GM19438 (cell line): ENCODE results near the gene NGFR.
"Not testable (repeated sequence)": the region's sequence is repeated elsewhere in the genome, so short reads cannot be mapped to it uniquely, and the experiment has no call there.

Source experiments
- ATAC-seq: cut with Tn5 transposase; IDR thresholded peaks from one replicate; pipeline ENCODE4 v1.9.1; 2021; ENCODE audit warnings: low read depth; ENCODE audit not compliant: unreplicated experiment

NGFR gene

DNA sequence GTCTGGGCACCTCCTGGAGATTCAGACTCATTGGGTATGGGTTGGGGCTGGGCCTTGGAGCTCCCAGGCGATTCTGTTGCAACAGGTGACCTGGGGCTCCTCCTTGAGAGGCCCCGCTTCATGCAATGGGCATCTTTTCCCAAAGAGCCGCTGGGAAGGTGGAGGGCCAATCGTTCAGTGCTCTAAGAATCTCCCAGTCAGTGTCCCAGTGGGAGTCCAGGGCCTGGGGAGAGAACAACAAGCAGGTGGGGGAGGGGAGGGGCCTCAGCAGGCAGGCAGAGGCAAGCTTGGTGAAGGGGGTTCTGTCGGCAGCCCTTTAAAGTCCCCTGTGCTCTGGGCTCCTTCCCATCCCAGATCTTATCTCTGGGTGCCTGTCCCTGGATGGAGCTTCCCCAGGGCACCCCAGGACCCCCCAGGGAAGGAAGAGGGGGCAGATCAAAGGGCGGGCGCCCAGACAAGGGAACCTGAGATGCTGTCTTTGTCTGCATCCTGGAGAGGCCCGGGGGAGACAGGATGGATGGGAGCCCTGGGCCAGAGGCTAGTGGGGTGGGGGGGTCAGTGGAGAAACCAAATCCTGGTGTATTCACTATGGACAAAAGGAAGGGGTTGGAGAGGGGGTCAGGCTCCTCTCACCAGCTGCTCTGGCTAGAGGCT is 50.0 kb downstream of the NGFR start:
- no peak for ATAC-seq

DNA sequence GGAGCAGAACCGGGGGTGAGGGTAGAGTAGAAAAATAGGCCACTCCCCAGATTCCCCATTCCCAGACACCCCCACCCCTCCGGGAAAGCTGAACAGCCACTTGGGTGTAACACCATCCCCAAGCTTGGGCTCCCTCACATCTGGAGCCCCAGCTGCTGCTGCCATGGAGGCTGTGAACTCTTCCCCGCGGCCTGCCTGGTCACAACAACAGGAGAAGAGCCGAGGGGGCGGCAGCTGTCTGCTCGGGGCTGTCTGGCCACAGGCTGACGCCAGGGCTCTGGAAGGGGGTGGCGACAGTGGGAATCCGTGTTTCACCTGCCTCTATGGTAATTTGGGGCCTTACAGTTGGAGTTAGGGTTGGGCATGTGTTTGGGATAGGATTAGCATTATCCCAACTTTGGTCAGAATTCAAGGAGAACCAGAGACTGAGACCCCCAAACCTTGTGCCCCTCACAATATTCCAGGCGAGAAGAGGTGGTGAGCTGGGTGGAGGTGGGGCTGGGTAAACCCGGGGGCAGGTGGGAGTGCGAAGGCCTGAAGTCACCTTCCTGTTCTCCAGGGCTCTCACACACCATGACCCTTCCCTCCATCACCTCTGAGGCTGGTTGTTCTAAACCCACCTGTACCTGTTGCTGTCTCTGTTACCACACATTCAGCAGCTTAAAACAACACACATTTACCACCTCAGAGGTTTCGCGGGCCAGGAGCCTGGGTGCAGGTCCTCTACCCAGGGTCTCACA is 50.9 kb downstream of the NGFR start:
- no peak for ATAC-seq

DNA sequence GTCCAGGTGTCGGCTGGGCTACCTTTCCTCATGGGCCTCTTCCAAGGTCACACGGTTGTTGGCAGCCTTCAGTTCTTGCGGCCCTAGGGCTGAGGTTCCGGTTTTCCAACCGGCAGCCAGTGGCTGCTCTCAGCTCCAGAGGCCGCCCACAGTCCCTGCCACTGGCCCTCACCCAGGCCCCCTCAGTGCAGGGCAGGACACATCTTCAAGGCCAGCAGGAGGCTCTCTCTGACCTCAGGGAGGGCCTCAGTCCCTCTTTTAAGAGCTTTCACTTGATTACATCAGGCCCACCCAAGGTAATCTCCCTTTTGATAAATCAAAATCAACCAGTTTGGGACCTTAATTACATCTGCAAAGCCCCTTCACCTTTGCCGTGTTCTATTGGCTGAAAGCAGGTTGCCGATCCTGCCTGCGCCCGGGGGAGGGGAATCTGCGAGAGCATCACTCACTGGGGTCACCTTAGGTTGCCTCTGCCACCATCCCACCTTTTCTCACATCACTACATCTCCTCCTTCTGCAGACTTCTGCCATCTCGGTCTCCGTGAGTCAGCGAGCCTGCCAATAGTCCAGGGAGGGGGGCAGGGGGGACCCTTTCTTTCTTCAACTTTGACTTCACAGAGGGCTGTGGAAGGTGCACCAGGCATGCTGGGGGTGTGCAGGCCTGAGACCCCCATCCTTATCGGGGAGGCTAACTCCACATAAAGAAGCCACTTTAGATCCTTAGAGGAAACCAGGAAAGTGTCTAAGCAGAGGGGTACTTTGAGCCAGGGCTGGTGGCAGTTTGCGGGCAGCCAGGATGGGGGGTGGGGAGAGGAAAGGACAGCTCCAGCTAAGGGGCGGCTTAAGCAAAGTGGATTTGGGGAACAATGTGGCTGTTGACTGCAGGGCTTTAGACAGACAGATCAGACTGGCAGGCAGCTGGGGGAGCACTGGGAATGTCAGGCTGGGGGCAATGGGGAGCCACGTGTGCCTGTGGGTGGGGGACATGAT is 51.7 kb downstream of the NGFR start:
- no peak for ATAC-seq

DNA sequence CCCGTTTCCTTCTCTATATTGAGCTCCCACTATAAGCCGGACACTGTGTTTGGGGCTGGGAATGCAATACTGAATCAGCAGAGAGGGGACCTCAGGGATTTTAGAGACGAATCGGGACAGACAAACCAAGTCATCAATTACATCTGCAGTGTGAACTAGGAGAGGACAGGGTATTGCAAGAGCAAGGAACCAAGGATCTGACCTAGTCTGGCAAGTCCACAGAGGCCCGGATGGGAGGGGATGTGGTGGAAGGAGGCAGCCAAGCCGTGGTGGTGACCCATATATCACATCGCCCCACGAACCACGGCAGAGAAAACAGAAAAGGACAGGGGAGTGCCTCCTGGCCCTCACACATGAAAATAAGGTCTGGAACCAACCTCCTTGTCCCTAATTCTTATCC is 52.5 kb downstream of the NGFR start:
- ATAC-seq = no peak

DNA sequence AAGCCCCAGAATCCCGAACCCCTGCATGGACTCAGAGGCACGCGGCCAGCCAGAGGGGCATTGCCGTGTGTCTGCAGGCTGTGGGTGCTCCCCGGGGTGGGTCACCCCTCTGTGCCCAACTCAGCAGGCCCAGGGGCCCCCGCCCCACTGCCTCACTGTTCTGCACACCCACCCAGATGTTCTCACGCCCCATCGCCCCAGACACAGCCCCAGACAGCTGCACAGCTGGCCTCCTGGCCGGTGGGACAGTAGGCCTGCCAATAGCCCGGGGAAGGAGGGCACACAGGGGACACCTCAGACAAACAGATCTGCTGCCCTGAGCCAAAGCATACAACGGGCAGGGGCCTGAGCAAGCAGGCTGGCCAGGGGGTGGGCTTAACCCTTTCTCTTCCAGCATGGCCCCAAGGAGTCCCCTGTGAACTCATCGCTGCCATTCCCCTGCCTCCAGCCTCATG is 53.0 kb downstream of the NGFR start:
- ATAC-seq = no peak

DNA sequence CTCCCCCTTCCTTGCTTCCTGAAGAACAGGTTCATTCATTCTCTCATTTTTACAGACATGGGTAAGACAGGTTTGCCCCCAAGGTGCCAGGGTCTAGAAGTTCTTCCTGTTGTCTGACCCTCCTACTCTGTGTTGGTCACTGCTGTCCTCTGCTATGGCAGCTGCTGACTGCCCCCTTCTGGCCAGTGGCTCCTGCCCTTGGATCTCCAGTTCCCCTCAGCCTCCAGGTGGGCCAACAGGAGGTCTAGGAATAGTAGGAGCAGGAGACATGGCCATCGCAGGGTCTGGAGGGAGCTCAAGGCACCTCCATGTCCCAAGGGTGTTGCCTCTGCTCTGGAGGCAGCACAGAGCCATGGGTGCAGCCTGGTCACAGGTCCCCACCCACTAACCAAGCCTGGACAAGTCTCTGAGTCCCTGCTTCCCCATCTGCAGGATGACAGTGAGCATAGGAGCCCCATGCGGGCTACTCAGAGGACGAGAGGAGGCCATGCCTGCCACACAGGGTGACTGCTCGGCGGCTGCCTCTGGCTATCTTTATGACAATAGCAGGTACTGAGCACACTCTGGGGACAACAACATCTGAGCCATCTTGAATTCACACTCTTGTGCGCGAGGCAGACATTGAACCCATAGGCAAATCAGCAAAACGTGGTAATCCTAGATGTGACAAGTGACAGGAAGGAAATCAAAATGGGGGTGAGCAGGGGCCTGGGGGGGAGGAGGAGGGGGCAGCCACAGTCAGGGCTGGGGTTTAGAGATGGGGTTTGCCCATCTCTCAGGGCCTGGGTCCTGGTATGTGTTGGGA is 53.6 kb downstream of the NGFR start:
- no peak for ATAC-seq

DNA sequence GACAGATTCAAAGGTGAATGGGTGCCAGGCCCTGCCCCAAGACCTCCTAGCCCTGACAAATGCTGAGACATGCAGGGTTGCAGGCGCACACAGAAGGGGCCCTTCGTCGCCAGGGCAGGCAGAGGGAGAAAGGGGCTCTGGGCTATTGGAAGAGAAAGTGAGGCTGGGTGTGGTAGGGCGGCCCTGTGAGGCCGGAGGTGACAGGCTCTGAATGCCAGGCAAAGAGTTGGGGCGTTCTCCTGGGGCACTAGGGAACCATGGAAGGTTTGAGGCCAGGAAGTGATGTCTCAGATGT is 54.2 kb downstream of the NGFR start:
- no peak for ATAC-seq

DNA sequence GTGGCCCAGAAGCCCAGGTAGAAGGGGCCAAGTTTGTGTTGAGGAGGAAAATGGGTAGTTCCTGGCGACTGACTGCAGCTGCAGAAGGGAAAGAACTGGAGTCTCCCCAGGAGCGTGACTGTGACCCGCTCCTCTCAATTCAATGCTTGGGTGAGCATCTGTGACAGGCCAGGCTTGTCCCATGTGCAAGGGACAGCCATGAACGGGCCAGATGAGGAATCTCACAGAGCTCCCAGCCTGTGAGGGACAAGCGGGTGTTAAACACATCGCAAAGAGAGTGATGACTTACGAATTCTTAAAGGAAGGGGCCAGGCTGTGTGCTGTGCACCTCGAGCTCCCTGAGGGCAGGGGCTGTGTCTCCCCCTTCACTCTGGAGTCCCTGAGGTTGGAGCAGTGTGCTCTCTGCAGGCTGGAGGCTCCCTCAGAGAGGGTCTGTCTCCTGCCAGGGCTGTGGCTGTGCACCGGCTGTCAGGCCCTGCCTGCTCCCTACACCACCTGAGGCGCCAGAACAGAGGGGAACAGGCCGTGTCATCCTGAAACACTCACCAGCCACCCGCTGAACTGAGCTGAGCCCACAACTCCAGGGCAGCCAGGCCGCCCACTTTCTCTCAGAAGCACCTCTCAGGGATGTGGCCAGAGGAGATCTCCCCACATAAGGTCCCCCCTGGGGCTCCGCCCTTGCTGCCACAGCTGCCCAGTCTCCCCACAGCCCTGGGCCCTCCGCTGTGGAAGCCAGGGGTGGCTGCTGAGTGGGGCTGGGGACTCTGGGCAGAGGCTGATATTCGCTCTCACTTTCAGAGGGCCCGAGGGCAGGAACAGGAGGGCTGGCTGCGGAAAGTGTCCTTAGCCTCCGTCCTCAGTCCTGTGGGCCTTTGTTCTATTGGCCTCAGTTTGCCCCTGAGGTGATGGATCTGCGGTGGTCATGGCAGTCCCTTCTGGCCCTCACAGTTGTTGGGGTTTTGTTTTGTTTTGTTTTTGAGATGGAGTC is 54.9 kb downstream of the NGFR start:
- no peak for ATAC-seq

DNA sequence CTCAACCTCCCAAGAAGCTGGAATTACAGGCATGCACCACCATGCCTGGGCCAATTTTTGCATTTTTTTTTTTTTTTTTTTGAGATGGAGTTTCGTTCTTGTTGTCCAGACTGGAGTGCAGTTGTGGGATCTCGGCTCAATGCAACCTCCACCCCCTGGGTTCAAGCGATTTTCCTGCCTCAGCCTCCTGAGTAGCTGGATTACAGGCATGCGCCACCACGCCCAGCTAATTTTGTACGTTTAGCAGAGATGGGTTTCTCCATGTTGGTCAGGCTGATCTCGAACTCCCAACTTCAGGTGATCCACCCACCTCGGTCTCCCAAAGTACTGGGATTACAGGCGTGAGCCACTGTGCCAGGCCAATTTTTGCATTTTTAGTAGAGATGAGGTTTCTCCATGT is 55.7 kb downstream of the NGFR start:
- ATAC-seq = not testable (repeated sequence)

DNA sequence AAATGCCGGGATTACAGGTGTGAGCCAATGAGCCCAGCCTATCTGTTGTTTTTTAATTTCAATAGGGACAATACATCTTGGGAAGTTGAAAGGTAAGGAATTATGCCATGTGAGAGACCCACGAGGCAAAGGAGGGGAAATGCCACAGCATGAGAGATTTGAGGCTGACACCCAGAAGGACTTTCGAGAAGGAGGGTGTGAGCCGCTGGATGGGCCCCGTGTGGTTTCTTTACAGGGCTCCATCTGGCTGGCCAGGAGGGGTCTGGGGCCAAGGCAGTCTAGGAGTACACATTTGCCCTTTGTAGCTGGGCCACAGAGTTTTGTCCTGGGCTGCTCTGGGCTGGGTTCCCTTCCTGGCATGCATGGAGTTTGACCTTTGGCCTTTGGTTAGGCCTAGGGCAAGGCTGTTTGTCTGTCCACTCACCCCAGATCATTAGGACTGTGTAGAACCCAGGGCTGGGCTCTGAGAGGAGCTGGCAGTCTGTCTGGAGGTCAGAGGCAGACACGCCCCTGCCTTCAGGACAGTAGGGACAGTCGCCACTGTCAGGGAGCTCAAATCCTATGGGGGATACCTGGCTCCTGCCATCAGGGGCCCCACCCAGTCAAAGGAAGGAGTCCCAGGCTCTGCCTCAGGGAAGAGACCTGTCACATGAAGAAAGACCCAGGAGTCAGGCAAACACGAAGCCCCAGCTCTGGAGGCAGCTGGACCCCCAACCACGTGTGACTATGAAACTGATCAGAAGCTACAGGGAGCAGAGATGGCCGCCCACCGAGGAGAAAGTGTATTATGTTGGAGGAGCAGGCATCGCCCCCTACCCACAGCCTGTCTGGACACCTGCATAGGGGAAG is 56.4 kb downstream of the NGFR start:
- no peak for ATAC-seq

DNA sequence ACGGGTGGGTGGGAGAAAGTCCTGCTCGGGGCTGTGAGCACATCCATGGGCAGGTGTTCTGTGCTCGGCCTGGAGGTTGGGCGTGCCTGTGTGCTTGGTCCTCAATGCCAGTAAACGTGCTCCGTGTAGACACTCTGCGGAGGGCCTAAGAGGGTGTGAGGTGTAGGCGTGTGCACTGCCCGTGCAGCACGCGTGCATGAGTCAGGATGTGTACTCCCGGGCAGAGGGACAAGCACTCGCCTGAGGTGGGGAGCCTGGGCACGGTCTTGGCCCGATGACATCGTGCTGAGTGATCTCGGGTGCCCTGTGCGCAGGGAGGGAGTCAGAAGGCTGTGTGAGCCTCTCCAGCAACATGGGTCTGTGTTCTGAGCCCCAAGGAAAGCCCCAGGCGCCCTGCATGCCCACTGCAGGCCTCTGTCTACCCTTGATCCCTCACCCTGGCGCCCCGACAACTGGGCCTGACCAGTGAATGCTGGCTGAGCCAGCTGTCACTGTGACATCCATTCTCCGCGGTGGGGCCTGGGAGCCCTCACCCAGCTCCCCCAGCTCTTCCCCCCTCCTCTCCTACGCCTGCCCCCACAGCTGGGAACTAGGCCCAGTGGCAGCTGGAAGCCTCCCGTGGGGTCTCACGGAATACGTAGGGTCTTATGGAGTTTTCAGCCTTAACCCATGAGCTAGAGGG is 57.1 kb downstream of the NGFR start:
- ATAC-seq = no peak

DNA sequence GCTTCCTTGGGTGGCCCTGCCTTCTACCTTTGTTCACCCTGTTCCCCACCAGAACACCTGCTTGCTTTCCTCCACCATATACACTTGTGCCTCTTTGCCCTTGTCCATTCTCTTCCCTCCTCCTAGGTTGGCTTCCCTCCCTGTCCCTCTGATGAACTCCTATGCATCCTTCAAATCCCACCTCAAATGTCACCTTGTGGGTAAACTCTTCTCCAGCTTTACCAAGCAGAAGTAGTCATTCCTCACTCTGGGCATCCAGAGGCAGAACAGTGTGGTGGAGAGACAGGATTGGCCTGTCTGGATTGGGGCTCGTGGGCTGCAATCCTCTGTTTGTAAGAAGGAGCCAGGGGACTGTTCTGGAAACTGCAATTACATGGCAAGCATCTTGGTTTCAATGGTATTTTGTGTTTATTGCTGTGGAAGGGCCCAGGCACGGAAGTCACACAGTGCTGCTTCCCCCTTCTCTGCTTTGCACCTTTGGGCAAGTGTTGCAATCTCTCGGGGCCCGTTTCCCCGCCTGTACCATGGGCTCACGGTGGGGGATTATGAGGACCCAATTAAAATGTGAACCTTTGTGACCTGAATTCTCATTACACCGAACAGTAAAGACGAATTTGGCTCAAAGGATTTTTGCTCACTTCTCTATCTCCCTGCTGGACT is 58.7 kb downstream of the NGFR start:
- ATAC-seq = no peak

DNA sequence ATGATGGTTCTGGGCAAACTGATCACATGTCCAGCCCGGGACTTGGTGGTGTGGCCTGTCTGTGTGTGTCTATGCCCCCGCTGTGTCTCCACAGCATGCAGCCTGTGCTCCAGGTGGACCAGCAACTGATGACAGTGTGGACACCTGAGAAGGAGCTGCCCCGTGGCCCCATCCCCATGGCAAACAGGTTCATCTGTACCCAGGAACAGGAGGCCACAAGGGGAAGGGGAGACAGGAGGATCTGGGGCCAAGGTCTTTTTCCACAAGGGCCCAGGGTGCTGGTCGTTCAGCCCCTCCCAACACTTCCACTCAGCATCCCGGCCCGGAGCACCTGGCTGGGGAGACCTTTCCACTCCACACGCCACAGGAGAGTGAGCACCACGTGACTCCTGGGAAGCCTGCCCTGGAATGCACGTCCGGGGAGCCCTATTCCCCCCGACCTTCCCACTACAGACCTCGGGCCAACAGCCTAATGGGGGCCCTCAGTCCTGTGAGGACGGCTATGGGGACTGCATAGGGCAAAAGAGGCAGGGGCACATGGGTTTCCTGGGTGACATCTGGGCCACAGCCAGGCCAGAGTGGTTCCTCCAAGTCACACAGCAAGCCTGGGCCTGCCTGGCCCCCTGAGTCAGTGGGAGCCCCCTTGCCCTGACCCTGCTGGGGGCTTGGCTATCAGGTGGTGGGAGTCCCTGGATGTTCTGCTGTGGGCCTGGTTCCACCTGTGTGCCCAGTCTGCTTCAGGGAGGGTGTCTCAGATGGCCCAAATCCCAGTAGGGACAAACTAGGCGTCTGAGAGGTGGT is 59.8 kb downstream of the NGFR start:
- ATAC-seq = no peak

DNA sequence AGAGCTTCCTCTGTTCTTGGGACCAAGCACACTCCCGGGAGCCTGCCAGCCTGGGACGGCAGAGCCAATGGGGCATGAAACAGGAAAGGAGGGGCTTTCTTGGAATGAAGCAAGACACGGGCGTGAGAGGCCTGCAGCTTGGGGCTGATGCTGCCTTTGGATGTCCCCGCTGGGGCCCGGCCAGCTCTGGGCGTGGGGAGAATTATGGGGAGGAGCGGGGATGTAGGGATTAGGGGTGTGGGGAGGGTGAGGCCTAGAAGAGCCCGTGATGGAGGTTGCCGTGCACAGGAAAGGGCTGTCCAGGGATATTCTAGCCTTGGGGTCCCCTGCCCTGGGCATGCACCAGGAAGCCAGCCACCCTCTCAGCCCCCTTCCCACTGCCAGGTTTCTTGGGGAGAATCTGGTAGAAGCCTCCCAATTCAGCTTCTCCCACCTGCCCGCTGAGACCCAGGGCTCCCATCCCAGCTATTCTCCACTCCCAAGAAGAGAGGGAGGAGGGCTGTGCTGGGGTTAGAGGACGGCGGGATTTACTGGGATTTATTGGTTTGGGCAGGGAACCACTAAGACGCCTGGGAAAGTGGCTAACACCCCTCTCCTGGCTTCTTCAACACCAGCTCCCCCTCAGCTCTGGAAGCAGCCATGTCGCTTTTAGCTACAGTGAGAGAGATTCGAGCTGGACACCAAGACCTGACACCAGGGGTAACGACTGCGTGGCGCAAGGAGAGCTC is 60.6 kb downstream of the NGFR start:
- ATAC-seq = no peak

DNA sequence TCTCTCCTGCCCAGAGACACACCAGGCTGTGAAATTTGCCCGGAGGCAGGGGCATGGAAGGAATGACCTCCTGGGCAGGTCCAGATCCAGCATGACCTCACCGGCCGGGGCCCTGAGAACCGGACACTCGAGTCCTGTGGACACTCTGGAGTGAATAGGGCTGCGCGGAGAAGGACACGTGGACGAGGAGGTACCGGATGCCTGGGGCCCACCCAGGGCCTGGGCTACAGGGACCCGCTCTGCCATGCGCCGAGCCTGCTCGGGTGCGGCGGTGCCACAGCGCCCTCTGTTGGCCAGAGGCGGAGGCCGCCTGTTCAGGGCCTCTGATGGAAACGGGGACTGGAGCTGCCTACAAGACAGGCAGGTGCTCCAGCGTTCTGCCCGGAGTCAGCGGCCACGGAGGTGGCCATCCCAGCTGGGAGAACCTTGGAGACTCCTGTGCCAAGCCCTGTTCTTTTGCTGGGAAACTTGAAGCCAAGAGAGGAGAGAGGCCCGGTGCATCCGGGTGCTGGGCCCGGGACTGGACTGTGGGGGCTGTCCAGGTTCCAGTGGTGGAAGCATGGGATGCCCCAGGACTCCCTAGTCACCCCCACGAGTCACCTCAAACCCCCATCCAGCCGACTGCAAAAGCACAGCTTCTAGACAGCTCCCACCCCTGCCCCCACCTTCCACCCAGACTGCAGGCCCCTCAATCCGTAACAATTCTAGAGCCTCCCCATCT is 61.3 kb downstream of the NGFR start:
- ATAC-seq = no peak
